ENCODE measurements around the gene ACOT12. TPM values are rescaled to one million over a fixed set of nuclear protein-coding genes. Genes with fewer than 3 reads are reported as not detected.
"Not testable (repeated sequence)": the region's sequence is repeated elsewhere in the genome, so short reads cannot be mapped to it uniquely, and the experiment has no call there.

The ACOT12 gene
- total and polyA plus RNA-seq, 8 donors: not detected

DNA sequence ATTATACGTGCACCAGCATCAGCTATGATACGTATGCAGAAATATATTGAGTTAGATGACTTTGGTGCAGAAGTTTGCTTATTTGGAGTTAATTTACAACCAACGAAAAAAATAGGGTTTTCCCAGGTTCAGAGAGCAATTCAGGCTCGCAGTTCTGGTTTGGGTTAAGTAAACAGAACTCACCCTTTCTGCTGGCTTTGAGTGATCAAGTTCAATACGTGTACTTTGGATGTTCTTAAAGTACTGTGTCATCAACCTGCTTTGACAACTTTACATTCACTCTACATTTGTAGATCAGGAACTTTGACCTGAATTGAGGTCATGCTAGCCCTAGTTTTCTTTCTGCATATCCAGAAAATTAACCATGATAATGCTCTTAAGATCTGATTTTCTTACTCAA lies 40.7 kb downstream of the ACOT12 start:
- intact Hi-C loops (cut with DNase I; ENCODE audit: low total_unique reads): no loop called here
- TF ChIP-seq EP300 (IDR thresholded peaks at IDR 0.05) (no peak), POLR2AphosphoS5 (IDR thresholded peaks at IDR 0.05) (no peak), POLR2A (IDR thresholded peaks at IDR 0.05) (no peak), CTCF (IDR thresholded peaks at IDR 0.05) (no peak)
- Histone ChIP-seq H3K36me3 (no peaks in the 10 kb centered on the region), H3K4me3 (no peak overlapping the region), H3K4me1 (no peaks in the 10 kb centered on the region), H3K27me3 (no peaks in the 10 kb centered on the region), H3K9me3 (no peaks in the 10 kb centered on the region), H3K27ac (no peak overlapping the region)
- DNase-seq: no peak
- WGBS, 5 donors: 26 to 36% (median 30%) methylated on average over 5 of the region's 5 CpGs

GRCh38 chr5:81350507-81350906 lies 43.4 kb downstream of the ACOT12 start:
- Histone ChIP-seq H3K4me1 (no peaks in the 10 kb centered on the region), H3K27me3 (no peaks in the 10 kb centered on the region), H3K27ac (no peak overlapping the region), H3K4me3 (no peak overlapping the region), H3K36me3 (no peaks in the 10 kb centered on the region), H3K9me3 (no peaks in the 10 kb centered on the region)
- intact Hi-C loops (cut with DNase I; ENCODE audit: low total_unique reads): no loop called here
- DNase-seq: no peak
- TF ChIP-seq EP300 (IDR thresholded peaks at IDR 0.05) (no peak), POLR2AphosphoS5 (IDR thresholded peaks at IDR 0.05) (no peak), POLR2A (IDR thresholded peaks at IDR 0.05) (no peak)

DNA sequence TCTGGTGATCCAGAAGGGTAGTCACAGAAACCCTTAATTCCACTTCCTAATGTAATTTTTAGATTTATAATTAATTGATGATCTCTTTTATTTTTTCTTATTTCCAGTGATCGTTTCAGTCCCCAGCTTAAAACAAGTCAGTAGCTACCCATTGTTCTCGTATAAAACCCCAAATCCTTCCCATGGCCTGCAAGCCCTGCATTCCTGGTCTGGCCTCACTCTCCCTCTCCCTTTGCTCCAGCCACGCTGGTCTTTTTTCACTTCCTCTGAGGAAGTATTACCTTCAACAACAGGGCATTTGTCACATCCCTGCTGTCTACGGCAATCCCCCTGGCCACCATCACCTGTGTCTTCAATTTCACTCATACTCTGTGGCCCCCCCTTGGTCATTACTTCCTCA lies 44.8 kb downstream of the ACOT12 start:
- intact Hi-C loops (cut with DNase I; ENCODE audit: low total_unique reads): no loop called here

DNA sequence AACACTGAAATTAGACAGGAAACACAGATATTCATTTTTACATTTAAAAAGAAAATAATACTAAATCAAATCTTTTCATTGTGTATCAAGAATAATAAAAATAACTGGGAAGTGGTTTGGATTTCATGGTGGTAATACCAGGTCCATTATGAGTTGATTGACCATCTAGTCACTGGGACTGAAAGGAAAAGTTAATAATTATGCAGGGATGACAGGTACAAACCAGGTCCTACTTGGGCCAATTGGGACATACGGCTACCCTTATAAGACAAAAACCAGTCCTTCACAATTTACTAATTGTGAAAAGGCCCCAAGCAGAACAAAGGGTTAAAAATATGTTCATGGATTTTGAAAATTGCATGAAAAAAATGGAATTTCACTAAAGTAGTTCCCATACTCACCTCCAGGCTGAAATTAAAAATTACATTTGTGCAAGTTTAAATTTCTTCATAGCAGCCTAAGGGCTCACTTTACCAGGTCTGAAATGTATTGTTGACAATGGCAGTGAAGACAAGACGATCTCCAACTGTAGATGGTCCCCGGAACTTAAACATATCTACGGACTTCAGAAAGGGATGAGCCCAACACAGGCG lies 48.4 kb downstream of the ACOT12 start:
- Histone ChIP-seq H3K9me3 (no peaks in the 10 kb centered on the region), H3K27me3 (no peaks in the 10 kb centered on the region), H3K36me3 (no peaks in the 10 kb centered on the region), H3K4me3 (no peak overlapping the region), H3K27ac (no peak overlapping the region), H3K4me1 (no peaks in the 10 kb centered on the region)
- TF ChIP-seq POLR2A (IDR thresholded peaks at IDR 0.05): no peak
- no peak for TF ChIP-seq CTCF (IDR thresholded peaks at IDR 0.05)
- intact Hi-C loops (cut with DNase I; ENCODE audit: low total_unique reads): no loop called here
- 91 to 94% (median 92%) methylated on average over 5 of the region's 5 CpGs for WGBS, 5 donors
- no peak for DNase-seq

More for the DNA sequence above, 44.8 kb downstream of the ACOT12 start:
- H3K27ac ChIP-seq: no peak overlapping the region
- no peak for TF ChIP-seq POLR2AphosphoS5 (IDR thresholded peaks at IDR 0.05)
- no peak for TF ChIP-seq POLR2A (IDR thresholded peaks at IDR 0.05)
- no peak for TF ChIP-seq CTCF (IDR thresholded peaks at IDR 0.05)
- no peak for TF ChIP-seq EP300 (IDR thresholded peaks at IDR 0.05)
- no peak for DNase-seq
- WGBS, 5 donors: 65 to 83% (median 72%) methylated on average over 4 of the region's 4 CpGs
- H3K27me3 ChIP-seq: no peaks in the 10 kb centered on the region
- no peak overlapping the region for H3K4me3 ChIP-seq
- H3K36me3 ChIP-seq: no peaks in the 10 kb centered on the region
- no peaks in the 10 kb centered on the region for H3K9me3 ChIP-seq
- no peaks in the 10 kb centered on the region for H3K4me1 ChIP-seq

DNA sequence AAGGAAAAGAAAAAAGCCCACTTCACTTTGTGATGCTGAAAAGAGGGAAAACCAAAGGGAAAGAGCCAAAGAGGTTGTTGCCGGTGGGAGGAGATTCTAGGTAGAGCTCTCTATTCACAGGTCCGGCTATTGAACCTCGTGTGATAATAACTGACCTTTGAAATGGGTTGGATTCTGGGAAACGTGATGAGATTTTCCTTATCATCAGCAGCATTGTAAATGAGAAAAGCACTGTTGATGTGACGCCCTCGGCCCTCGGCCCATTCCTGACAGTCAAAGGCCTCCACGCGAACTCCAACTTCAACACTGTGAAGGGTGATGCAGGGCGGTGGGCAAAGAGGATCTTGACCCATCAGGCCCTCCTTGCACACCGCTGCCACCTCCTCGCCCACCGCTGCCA lies 49.2 kb downstream of the ACOT12 start:
- Histone ChIP-seq H3K36me3 (no peaks in the 10 kb centered on the region), H3K4me1 (no peaks in the 10 kb centered on the region), H3K4me3 (no peak overlapping the region), H3K27me3 (no peaks in the 10 kb centered on the region), H3K9me3 (no peaks in the 10 kb centered on the region), H3K27ac (no peak overlapping the region)
- no peak for DNase-seq
- TF ChIP-seq POLR2A (IDR thresholded peaks at IDR 0.05): no peak
- no peak for TF ChIP-seq EP300 (IDR thresholded peaks at IDR 0.05)
- no peak for TF ChIP-seq CTCF (IDR thresholded peaks at IDR 0.05)
- no peak for TF ChIP-seq POLR2AphosphoS5 (IDR thresholded peaks at IDR 0.05)
- WGBS, 5 donors: 75 to 92% (median 86%) methylated on average over 12 to 13 of the region's 13 CpGs
- intact Hi-C loops (cut with DNase I; ENCODE audit: low total_unique reads): no loop called here

DNA sequence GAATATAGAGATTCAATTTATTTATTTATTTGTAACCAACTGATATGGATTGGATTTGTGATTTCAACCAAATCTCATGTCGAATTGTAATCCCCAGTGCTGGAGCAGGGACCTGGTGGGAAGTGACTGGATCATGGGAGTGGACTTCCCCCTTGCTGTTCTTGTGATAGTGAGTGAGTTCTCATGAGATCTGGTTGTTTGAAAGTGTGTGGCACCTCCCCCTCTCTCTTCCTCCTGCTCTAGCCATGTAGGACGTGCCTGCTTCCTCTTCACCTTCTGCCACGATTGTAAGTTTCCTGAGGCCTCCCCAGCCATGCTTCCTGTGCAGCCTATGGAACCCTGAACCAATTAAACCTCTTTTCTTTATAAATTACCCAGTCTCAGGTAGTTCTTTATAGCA lies 55.7 kb downstream of the ACOT12 start:
- DNase-seq; H3K36me3 ChIP-seq; H3K9me3 ChIP-seq; H3K27me3 ChIP-seq; intact Hi-C loops (cut with DNase I; ENCODE audit: low total_unique reads); H3K4me1 ChIP-seq; H3K27ac ChIP-seq; H3K4me3 ChIP-seq: not testable (repeated sequence)
- 46 to 73% (median 51%) methylated on average over 3 of the region's 3 CpGs for WGBS, 5 donors
